Measurements from ENCODE around the gene FEM1C. TPM values are rescaled to one million over a fixed set of nuclear protein-coding genes. Genes with fewer than 3 reads are reported as not detected.

FEM1C gene
- polyA plus RNA-seq, 1 donor from 2014 or later: 16.4 TPM

DNA sequence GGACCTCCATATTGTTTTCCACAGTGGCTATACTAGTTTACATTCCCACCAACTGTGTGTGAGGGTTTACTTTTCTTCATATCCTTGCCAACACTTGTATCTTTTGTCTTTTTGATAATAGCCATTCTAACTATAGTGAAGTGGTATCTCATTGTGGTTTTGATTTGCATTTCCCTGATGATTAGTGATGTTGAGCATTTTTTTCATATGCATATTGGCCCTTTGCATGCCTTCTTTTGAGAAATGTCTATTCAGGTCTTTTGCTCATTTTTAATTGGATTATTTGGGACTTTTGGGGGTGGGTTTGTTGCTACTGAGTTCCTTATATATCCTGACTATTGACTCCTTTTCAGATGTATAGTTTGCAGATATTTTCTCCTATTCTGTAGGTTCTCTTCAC is 44.4 kb downstream of the FEM1C start:
- no peak overlapping the region for H3K4me2 ChIP-seq (ENCODE audit: low read length)
- H3K27me3 ChIP-seq (ENCODE audit: insufficient read depth, low read depth, low read length): no peaks in the 10 kb centered on the region
- no peaks in the 10 kb centered on the region for H3K79me2 ChIP-seq (replicated peaks; ENCODE audit: insufficient read depth, low read length)
- H3K36me3 ChIP-seq (ENCODE audit: insufficient read depth, low read length): no peaks in the 10 kb centered on the region
- TF ChIP-seq, protein P1, sequence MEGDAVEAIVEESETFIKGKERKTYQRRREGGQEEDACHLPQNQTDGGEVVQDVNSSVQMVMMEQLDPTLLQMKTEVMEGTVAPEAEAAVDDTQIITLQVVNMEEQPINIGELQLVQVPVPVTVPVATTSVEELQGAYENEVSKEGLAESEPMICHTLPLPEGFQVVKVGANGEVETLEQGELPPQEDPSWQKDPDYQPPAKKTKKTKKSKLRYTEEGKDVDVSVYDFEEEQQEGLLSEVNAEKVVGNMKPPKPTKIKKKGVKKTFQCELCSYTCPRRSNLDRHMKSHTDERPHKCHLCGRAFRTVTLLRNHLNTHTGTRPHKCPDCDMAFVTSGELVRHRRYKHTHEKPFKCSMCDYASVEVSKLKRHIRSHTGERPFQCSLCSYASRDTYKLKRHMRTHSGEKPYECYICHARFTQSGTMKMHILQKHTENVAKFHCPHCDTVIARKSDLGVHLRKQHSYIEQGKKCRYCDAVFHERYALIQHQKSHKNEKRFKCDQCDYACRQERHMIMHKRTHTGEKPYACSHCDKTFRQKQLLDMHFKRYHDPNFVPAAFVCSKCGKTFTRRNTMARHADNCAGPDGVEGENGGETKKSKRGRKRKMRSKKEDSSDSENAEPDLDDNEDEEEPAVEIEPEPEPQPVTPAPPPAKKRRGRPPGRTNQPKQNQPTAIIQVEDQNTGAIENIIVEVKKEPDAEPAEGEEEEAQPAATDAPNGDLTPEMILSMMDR (IDR thresholded peaks at IDR 0.05; ENCODE audit: poor library complexity, severe bottlenecking): no peak
- TF ChIP-seq EP300 (conservative IDR thresholded peaks at IDR 0.05; ENCODE audit: poor library complexity, severe bottlenecking) (no peak), MXI1 (conservative IDR thresholded peaks at IDR 0.05; ENCODE audit: poor library complexity, severe bottlenecking) (no peak), EZH2 (IDR thresholded peaks at IDR 0.05; ENCODE audit: borderline replicate concordance, insufficient read depth, low read length, poor library complexity, severe bottlenecking) (no peak), SMC3 (conservative IDR thresholded peaks at IDR 0.05; ENCODE audit: poor library complexity) (no peak)
- TF ChIP-seq, protein P2, sequence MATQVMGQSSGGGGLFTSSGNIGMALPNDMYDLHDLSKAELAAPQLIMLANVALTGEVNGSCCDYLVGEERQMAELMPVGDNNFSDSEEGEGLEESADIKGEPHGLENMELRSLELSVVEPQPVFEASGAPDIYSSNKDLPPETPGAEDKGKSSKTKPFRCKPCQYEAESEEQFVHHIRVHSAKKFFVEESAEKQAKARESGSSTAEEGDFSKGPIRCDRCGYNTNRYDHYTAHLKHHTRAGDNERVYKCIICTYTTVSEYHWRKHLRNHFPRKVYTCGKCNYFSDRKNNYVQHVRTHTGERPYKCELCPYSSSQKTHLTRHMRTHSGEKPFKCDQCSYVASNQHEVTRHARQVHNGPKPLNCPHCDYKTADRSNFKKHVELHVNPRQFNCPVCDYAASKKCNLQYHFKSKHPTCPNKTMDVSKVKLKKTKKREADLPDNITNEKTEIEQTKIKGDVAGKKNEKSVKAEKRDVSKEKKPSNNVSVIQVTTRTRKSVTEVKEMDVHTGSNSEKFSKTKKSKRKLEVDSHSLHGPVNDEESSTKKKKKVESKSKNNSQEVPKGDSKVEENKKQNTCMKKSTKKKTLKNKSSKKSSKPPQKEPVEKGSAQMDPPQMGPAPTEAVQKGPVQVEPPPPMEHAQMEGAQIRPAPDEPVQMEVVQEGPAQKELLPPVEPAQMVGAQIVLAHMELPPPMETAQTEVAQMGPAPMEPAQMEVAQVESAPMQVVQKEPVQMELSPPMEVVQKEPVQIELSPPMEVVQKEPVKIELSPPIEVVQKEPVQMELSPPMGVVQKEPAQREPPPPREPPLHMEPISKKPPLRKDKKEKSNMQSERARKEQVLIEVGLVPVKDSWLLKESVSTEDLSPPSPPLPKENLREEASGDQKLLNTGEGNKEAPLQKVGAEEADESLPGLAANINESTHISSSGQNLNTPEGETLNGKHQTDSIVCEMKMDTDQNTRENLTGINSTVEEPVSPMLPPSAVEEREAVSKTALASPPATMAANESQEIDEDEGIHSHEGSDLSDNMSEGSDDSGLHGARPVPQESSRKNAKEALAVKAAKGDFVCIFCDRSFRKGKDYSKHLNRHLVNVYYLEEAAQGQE (IDR thresholded peaks at IDR 0.05; ENCODE audit: borderline replicate concordance): no peak
- no peak overlapping the region for H3K27ac ChIP-seq (ENCODE audit: low read length)
- H3K9ac ChIP-seq (ENCODE audit: low read length): no peak overlapping the region
- no peaks in the 10 kb centered on the region for H3F3A ChIP-seq (ENCODE audit: insufficient read depth, low read length, poor library complexity, severe bottlenecking)
- H4K20me1 ChIP-seq (ENCODE audit: insufficient read depth): no peaks in the 10 kb centered on the region
- H3K9me2 ChIP-seq (ENCODE audit: insufficient read depth, low read length): no peaks in the 10 kb centered on the region
- H3K4me3 ChIP-seq (ENCODE audit: low read length): no peak overlapping the region
- H3K9me3 ChIP-seq (ENCODE audit: low read length): no peaks in the 10 kb centered on the region
- no peak overlapping the region for H2AFZ ChIP-seq (ENCODE audit: low read depth, low read length)

DNA sequence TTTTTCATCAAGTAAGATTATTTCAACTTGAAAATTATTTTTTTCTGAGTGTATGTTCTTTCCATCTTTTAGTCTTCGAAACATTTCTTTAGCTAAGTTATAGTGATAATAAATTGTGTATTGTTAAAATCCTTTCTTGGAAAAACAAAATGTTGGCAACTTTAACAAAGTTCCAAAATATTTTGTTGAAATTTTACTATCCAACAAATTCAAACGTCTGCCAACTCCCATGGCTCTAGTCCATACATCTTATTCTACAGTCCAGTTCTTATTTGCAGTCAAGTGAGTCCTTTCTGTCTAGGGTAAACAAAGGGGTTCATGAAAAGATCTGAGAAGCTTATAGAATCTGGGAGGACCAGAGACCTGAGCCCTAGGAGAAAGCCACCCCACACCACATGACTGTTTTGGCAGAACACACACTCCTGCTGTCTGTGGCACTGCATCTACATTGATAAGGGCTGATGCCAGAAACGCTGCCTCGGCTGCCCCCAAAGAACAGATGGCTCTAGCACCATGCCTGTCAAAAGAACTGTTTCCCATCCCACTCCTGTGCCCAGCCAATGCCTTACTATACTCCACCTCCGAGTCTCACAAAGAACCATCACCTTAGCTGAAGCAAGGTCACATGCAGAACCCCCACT is 47.5 kb downstream of the FEM1C start:
- H3K9me3 ChIP-seq (ENCODE audit: low read length): no peaks in the 10 kb centered on the region
- no peak overlapping the region for H3K4me2 ChIP-seq (ENCODE audit: low read length)
- no peaks in the 10 kb centered on the region for H3F3A ChIP-seq (ENCODE audit: insufficient read depth, low read length, poor library complexity, severe bottlenecking)
- H3K36me3 ChIP-seq (ENCODE audit: insufficient read depth, low read length): no peaks in the 10 kb centered on the region
- H3K9me2 ChIP-seq (ENCODE audit: insufficient read depth, low read length): no peaks in the 10 kb centered on the region
- no peak overlapping the region for H3K4me3 ChIP-seq (ENCODE audit: low read length)
- no peaks in the 10 kb centered on the region for H3K79me2 ChIP-seq (replicated peaks; ENCODE audit: insufficient read depth, low read length)
- no peak overlapping the region for H2AFZ ChIP-seq (ENCODE audit: low read depth, low read length)
- H3K9ac ChIP-seq (ENCODE audit: low read length): no peak overlapping the region
- no peak for TF ChIP-seq POLR2AphosphoS5 (IDR thresholded peaks at IDR 0.05)
- TF ChIP-seq, protein P2 (IDR thresholded peaks at IDR 0.05; ENCODE audit: borderline replicate concordance): no peak
- no peak for TF ChIP-seq EP300 (conservative IDR thresholded peaks at IDR 0.05; ENCODE audit: poor library complexity, severe bottlenecking)
- TF ChIP-seq, protein P1 (IDR thresholded peaks at IDR 0.05; ENCODE audit: poor library complexity, severe bottlenecking): no peak
- no peak for TF ChIP-seq EZH2 (IDR thresholded peaks at IDR 0.05; ENCODE audit: borderline replicate concordance, insufficient read depth, low read length, poor library complexity, severe bottlenecking)
- TF ChIP-seq RAD21 (conservative IDR thresholded peaks at IDR 0.05): no peak
- TF ChIP-seq TAF1 (IDR thresholded peaks at IDR 0.05; ENCODE audit: low read depth): no peak
- TF ChIP-seq SMC3 (conservative IDR thresholded peaks at IDR 0.05; ENCODE audit: poor library complexity): no peak
- TF ChIP-seq MXI1 (conservative IDR thresholded peaks at IDR 0.05; ENCODE audit: poor library complexity, severe bottlenecking): no peak
- H3K27me3 ChIP-seq (ENCODE audit: insufficient read depth, low read depth, low read length): no peaks in the 10 kb centered on the region
- H4K20me1 ChIP-seq (ENCODE audit: insufficient read depth): no peaks in the 10 kb centered on the region
- H3K27ac ChIP-seq (ENCODE audit: low read length): no peak overlapping the region

All from neural cell (in vitro differentiated cells).